Activated effector memory CD4-positive, alpha-beta T cell treated with anti-CD3 and anti-CD28 coated beads, Interleukin-2, amount 50 U/mL, for 16 hours (primary cell): ENCODE measurements around the gene HLCS.

Experiments used
- DNase-seq: peaks from one replicate; pipeline ENCODE4 v3.0.0-alpha.2; 2020

HLCS gene

GRCh38 chr21:36879827-36880226 lies 86.6 kb downstream of the HLCS start:
- DNase-seq = no peak

GRCh38 chr21:36877741-36878140 lies 88.7 kb downstream of the HLCS start:
- DNase-seq = no peak

- DNase-seq = no peak
Observed at GRCh38 chr21:36874665-36875064, 91.8 kb downstream of the HLCS start.

GRCh38 chr21:36873513-36873912 lies 93.0 kb downstream of the HLCS start:
- DNase-seq = no peak

GRCh38 chr21:36867291-36867905 lies 99.1 kb downstream of the HLCS start:
- no peak for DNase-seq

GRCh38 chr21:36866419-36866818 lies 100.0 kb downstream of the HLCS start:
- DNase-seq = no peak

- no peak for DNase-seq
Observed at GRCh38 chr21:36864974-36865373, 101.5 kb downstream of the HLCS start.

- no peak for DNase-seq
Observed at GRCh38 chr21:36863260-36863659, 103.2 kb downstream of the HLCS start.

- DNase-seq = no peak
Observed at GRCh38 chr21:36861595-36862323, 104.7 kb downstream of the HLCS start.

- DNase-seq = no peak
Observed at GRCh38 chr21:36860736-36861594, 105.5 kb downstream of the HLCS start.

- DNase-seq = no peak
Observed at GRCh38 chr21:36859744-36860501, 106.5 kb downstream of the HLCS start.

GRCh38 chr21:36858320-36858957 lies 108.0 kb downstream of the HLCS start:
- DNase-seq = no peak

- DNase-seq = no peak
Observed at GRCh38 chr21:36856643-36857042, 109.8 kb downstream of the HLCS start.

- no peak for DNase-seq
Observed at GRCh38 chr21:36854391-36854790, 112.1 kb downstream of the HLCS start.

GRCh38 chr21:36852864-36853263 lies 113.6 kb downstream of the HLCS start:
- DNase-seq = no peak

GRCh38 chr21:36852293-36852692 lies 114.2 kb downstream of the HLCS start:
- no peak for DNase-seq

- no peak for DNase-seq
Observed at GRCh38 chr21:36851121-36851520, 115.3 kb downstream of the HLCS start.

- no peak for DNase-seq
Observed at GRCh38 chr21:36850372-36850771, 116.1 kb downstream of the HLCS start.

- no peak for DNase-seq
Observed at GRCh38 chr21:36849461-36850105, 116.9 kb downstream of the HLCS start.

GRCh38 chr21:36848730-36849274 lies 117.7 kb downstream of the HLCS start:
- no peak for DNase-seq

- no peak for DNase-seq
Observed at GRCh38 chr21:36847189-36847588, 119.3 kb downstream of the HLCS start.

- DNase-seq = no peak
Observed at GRCh38 chr21:36846631-36847030, 119.8 kb downstream of the HLCS start.
